ENCODE measurements around the gene MED13L.
"Not testable (repeated sequence)": the region's sequence is repeated elsewhere in the genome, so short reads cannot be mapped to it uniquely, and the experiment has no call there.

Gene MED13L

DNA sequence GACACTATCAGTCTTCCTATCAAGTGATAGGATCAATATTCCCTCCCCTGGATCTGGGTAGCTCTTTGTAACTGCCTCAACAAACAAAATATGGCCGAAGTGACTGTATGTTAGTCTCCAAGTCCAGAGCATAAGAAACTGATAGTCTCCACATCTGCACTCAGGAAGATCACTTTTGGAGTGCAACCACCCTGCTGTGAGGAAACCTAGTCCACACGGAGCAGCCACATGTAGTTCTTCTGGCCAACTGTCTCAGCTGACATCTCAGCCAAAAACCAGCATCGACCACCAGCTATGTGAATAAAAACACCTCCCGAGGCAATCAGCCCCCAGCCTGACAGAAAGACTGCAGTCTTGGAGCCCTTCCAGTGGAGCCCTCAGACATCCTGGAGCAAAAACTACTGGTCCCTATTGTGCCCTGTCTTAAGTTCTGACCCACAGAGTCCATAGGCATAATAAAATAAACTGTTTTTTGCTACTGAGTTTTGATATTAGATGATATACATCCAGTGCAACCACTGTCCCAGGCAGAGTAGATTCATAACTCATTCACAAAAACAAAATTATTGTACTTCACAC is 143.8 kb downstream of the MED13L start:
- DNase-seq (ENCODE audit: low read depth in 3 of 3, low spot score in 1 of 3): no peak

DNA sequence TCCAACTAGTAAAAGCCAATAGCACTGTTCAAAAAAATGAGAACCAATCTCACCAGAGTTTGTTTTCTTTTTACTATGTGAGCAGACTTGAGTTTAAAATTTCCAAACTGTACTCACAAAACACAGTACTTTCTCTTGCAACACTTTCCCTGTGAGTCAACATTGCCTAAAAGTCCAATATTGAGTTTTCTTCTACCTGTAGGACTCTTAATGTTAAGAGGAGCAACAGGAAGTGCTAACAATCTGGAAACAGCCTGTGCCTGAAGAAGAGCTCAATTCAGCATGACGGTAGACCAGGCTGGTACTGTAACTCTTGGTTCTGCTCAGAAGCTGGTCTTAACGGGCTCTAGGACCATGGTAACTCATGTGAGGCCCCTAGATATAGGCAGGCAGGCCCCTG is 144.3 kb downstream of the MED13L start:
- DNase-seq (ENCODE audit: low read depth in 3 of 3, low spot score in 1 of 3): no peak

GRCh38 chr12:116131987-116132386 is 145.5 kb downstream of the MED13L start:
- not testable (repeated sequence) for DNase-seq (ENCODE audit: low read depth in 3 of 3, low spot score in 1 of 3)

GRCh38 chr12:116131176-116131575 is 146.3 kb downstream of the MED13L start:
- DNase-seq (ENCODE audit: low read depth in 3 of 3, low spot score in 1 of 3): no peak

DNA sequence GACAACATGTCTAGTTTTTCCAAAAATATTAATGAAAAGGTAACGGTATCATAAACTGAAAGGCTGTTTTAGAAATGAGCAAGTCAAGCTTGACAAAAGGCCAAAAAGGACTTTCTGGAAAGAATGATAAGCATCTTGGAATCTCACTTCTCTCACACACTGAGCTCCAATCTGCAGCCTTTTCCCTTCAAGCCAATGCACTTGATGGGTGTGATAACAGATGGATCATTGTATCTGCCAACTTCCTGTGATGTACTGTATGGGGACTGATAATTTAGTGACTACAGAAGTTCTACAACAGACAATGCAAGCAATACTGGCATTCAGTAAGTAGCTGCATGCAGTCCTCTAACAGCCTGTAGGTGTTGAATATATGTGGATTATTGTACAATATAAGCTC is 147.1 kb downstream of the MED13L start:
- no peak for DNase-seq (ENCODE audit: low read depth in 3 of 3, low spot score in 1 of 3)

DNA sequence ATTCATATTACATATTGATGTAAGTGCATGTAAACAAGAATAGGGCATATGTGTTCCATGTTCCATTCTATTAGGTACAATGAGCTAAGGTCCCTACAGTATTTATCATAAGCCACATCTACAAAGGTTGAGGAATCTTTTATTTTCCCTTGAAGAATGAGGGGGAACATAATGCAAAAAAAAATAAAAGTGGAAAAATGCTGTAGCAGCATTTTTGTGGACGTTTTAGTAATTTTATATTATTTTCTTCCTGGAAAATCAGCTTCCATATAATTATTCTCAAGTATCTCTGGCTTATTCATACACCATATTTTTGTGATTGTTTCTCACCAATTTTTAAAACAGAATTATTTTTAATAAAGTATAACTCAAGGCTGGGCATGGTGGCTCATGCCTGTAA is 148.7 kb downstream of the MED13L start:
- DNase-seq (ENCODE audit: low read depth in 3 of 3, low spot score in 1 of 3): no peak

DNA sequence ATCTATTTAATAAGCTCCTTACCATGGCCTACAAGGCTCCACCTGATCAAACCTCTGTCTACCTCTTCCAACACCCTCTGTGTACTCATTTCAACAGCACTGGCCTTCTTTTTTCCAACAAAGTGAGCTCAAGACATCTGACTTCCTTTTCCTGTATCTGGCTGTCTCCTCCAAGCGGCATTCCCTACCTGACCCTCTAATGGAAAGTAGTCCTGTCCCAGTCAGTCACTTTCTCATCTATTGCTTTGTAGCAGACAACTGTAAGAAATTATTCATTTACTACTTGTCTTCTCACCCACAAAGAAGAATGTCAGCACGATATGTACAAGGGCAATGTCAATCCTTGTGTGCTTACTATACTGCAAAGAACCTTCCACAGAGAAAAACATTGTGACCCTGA is 149.6 kb downstream of the MED13L start:
- DNase-seq (ENCODE audit: low read depth in 3 of 3, low spot score in 1 of 3): no peak

GRCh38 chr12:116126610-116127009 is 150.9 kb downstream of the MED13L start:
- no peak for DNase-seq (ENCODE audit: low read depth in 3 of 3, low spot score in 1 of 3)

DNA sequence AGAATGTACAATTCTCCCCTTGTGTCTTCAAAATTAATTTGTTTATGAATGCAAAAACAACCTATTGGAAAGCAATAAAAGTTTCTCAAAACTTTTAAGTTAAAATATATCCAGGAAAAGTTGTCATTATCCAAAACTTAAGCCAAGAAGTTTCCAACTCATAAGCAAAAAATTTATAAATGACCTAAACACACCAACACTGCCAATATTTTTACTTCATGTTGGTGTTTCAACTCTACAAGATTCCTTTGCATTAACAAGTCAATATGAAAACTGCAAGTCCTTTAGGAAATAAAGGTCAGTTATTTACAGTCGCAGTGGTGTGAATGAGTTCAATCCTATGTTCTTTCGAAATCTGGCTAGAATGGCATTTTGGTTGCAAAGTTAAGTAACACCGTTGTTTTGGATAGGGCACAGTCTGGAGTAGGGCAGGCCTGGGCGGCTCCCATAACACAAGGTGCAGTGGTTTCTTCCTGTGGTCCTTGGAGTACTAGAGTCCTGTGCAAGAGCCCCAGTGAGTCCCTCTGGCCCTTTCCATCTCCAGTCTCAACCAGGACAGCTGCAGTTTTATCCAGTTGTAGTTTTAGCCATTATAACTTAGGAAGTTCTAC is 151.4 kb downstream of the MED13L start:
- DNase-seq (ENCODE audit: low read depth in 3 of 3, low spot score in 1 of 3): no peak

DNA sequence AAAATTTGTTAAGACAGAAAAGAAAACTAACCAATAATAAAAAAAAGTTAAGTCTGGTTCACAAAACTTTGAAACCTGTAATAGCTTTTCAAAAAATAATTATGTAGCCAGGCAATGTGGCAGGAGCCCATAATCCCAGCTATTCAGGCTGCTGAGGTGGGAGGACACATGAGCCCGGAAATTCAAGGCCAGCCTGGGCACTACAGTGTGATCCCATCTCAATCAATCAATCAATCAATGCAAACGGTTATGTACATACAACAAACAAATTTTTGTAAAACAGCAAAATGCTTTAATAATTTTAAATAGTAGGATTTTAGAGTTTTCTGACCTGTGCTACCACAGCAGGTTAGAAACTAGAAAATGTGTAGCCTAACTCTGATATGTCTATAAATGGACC is 152.4 kb downstream of the MED13L start:
- DNase-seq (ENCODE audit: low read depth in 3 of 3, low spot score in 1 of 3): no peak

- peak in 1 of 3 donors; percentile 10 for DNase-seq (ENCODE audit: low read depth in 3 of 3, low spot score in 1 of 3)
Measured at GRCh38 chr12:116123451-116124258, 153.8 kb downstream of the MED13L start.

DNA sequence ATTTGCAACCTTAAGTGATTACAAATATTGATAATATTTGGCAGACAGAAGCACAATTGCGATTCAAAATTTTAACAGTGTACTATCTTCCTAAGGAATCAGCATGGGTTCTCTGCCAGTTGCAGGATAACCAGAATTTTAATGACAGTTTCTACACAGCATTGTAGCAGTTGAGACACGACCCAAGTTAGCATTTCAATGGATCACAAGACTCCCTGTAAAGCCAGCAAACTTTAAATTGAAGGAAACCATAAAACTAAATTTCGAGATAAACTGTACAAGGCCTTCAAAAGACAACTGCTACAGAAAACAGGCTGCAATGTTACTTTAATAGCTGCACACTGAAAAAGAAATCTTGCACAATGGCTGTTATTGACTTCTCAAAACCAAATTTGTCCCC is 154.9 kb downstream of the MED13L start:
- no peak for DNase-seq (ENCODE audit: low read depth in 3 of 3, low spot score in 1 of 3)

DNA sequence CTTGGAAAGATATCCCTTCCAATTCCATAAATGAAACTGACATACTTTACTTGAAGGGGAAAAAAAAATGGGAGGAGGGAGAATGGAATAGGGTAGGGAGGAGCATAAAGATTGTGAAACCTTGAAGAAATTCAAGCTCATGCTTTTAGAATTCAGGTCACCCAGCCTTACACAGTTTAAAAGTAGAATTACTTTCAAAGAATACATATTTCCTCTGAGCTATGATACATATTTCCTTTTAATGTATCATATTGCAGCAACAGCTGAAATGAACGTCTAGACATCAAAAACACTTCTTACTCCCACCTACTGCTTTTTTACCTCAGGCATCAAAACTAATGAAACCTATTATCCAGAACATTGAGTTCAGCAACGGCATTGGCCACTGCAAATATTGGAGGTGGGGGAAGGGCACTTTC is 156.0 kb downstream of the MED13L start:
- no peak for DNase-seq (ENCODE audit: low read depth in 3 of 3, low spot score in 1 of 3)

DNA sequence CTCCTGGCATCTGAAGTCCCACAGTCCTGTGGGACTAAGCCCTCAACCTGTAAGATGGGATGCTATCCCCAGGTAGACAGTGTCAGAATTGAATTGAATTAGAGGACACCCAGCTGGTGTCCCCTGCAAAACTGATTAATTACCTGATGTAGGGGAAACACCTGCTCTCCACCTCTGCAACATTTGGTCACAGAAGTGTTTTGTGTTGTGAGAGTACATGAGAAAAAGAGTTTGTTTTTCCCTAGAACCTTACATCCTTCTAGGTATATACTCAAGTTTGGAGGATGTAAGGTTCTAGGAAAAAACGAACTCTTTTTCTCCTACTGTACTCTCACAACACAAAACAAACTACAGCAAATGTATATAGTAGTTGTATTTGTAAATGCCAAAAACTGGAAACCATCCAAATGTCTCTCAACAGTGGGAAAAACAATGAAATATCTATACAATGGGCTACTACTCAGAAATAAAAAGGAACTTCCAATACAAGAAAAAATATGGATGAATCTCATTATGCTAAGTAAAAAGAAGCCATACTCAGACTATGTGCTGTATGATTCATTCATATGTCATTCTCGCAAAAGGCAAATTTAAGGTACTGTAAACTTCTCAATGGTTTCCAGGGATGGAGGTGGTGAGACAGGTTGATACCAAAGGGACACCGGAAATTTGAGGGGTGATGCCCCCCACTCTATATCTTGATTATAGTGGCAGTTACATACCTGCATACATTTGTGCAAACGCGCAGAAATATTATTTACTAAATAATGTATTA is 160.7 kb downstream of the MED13L start:
- DNase-seq (ENCODE audit: low read depth in 3 of 3, low spot score in 1 of 3): no peak

DNA sequence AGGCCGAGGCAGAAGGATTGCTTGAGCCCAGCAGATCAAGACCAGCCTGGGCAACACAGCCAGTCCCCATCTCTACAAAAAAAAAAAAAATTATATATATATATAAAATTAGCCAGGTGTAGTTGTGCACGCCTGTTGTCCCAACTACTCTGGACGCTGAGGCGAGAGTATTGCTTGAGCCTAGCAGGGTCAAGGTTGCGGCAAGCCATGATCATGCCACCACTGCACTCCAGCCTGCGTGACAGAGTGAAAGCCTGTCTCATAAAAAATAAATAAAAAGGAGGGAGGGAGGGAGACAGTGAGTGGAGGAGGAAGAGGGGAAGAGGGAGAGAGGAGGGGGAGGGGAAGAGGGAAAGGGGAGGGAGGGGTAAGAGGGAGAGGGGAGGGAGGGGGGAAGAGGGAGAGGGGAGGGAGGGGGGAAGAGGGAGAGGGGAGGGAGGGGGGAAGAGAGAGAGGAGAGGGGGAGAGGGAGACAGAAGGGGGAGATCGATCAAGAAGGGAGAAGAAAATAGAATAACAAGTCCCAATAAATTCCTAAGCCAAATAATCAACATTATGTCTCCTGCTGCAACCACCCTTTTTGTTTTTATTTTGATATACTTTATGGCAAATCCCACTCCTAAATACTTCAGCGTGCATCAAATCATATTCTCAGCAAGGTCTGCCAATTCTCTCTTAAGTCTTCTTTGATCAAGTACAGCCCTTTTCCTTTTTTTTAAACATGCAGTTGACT is 163.9 kb downstream of the MED13L start:
- no peak for DNase-seq (ENCODE audit: low read depth in 3 of 3, low spot score in 1 of 3)

DNA sequence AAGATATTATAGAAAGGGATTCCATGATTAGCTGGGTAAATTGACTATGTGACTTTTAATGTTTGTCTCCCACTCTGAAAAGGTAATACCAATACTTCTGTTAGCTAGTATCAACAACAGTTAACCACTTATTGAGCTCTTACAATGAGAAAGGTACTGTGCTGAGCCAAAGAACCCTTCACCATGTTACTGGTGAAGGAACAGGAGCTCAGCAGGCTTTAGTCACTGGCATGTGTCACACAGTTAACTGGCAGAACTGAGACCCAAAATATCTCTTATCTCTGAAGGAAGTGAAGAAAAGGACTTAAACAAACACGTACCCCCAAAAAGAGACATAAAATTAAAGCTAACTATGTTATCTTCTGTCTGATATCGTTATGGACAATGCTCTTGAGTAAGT is 170.6 kb downstream of the MED13L start:
- DNase-seq (ENCODE audit: low read depth in 3 of 3, low spot score in 1 of 3): no peak

DNA sequence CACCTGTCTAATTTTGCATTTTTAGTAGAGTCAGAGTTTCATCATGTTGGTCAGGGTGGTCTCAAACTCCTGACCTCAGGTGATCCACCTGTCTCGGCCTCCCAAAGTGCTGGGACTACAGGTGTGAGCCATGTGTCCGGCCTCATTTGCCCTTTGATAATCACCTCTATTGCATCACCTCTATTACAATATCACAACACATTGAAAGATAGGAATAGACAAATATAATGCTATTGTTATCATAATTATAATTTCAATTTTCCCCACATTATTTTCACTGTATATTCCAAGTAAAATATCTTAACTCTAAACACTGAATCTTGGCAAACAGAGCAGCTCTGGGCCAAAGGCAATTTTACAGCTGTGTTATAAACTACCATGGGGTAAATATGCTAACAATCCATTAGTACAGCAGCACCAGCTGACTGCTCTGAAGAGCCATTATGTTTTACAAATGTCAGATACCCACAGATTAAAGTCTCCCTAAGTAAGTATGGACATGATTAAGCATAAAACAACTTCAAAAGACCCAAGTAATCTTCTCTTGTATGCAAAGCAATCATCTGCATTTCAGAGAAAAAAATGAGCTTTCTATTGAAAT is 173.2 kb downstream of the MED13L start:
- no peak for DNase-seq (ENCODE audit: low read depth in 3 of 3, low spot score in 1 of 3)

GRCh38 chr12:116101991-116102390 is 175.5 kb downstream of the MED13L start:
- no peak for DNase-seq (ENCODE audit: low read depth in 3 of 3, low spot score in 1 of 3)

GRCh38 chr12:116099652-116100432 is 177.7 kb downstream of the MED13L start:
- no peak for DNase-seq (ENCODE audit: low read depth in 3 of 3, low spot score in 1 of 3)

- no peak for DNase-seq (ENCODE audit: low read depth in 3 of 3, low spot score in 1 of 3)
Measured at GRCh38 chr12:116096874-116097273, 180.6 kb downstream of the MED13L start.

Measured in stimulated activated CD4-positive, alpha-beta T cell treated with anti-CD3 and anti-CD28 coated beads, TNF-alpha, amount 100 ng/mL, for 1 hour (primary cell).